DMS 273 (cell line): ENCODE measurements around the gene TUBGCP2.
A peak's percentile ranks its signal among the peaks of the same experiment; 100 is the strongest.

Experiments used
- DNase-seq: peaks from one replicate; lab custom pipeline; 2025; ENCODE audit not compliant: unreplicated experiment; lab: John Stamatoyannopoulos, UW

The TUBGCP2 gene

GRCh38 chr10:133309100-133309719, 538 bp upstream of the TUBGCP2 start:
- peak; percentile 82 for DNase-seq

- DNase-seq, result peak; percentile 81
These were observed 774 bp downstream of the TUBGCP2 start for GRCh38 chr10:133307776-133308420.

GRCh38 chr10:133306941-133307379, 1.7 kb downstream of the TUBGCP2 start:
- DNase-seq, result no peak

GRCh38 chr10:133306097-133306476, 2.6 kb downstream of the TUBGCP2 start:
- no peak for DNase-seq

- DNase-seq, result no peak
These were observed 5.5 kb downstream of the TUBGCP2 start for GRCh38 chr10:133303206-133303605.

GRCh38 chr10:133302230-133302629, 6.4 kb downstream of the TUBGCP2 start:
- DNase-seq, result no peak

- DNase-seq, result no peak
These were observed 8.9 kb downstream of the TUBGCP2 start for GRCh38 chr10:133299738-133300137.

- DNase-seq, result no peak
These were observed 9.4 kb downstream of the TUBGCP2 start for GRCh38 chr10:133299224-133299623.

- DNase-seq, result no peak
These were observed 10.2 kb downstream of the TUBGCP2 start for GRCh38 chr10:133298466-133298865.

- no peak for DNase-seq
These were observed 11.2 kb downstream of the TUBGCP2 start for GRCh38 chr10:133297504-133297903.

GRCh38 chr10:133295426-133296320, 13.0 kb downstream of the TUBGCP2 start:
- DNase-seq, result no peak

- no peak for DNase-seq
These were observed 14.5 kb downstream of the TUBGCP2 start for GRCh38 chr10:133294189-133294588.

GRCh38 chr10:133293810-133294119, 14.9 kb downstream of the TUBGCP2 start:
- DNase-seq, result no peak

- DNase-seq, result no peak
These were observed 15.5 kb downstream of the TUBGCP2 start for GRCh38 chr10:133292919-133293809.

GRCh38 chr10:133289761-133290160, 18.9 kb downstream of the TUBGCP2 start:
- DNase-seq, result no peak

- no peak for DNase-seq
These were observed 20.7 kb downstream of the TUBGCP2 start for GRCh38 chr10:133287832-133288500.

GRCh38 chr10:133286366-133286765, 22.3 kb downstream of the TUBGCP2 start:
- no peak for DNase-seq

- no peak for DNase-seq
These were observed 23.5 kb downstream of the TUBGCP2 start for GRCh38 chr10:133285217-133285616.

- no peak for DNase-seq
These were observed 24.7 kb downstream of the TUBGCP2 start for GRCh38 chr10:133283931-133284330.

- DNase-seq, result no peak
These were observed 25.8 kb downstream of the TUBGCP2 start for GRCh38 chr10:133282846-133283390.
